Heart right ventricle (tissue), 16 donors: ENCODE data around the gene SMYD3. TPM values are rescaled to one million over a fixed set of nuclear protein-coding genes. Genes with fewer than 3 reads are reported as not detected.

Source experiments
- ATAC-seq, 8 donors: fragments of 200-7000 bp; cut with Tn5 transposase; one replicate each; pipeline ENCODE4 v1.9.1; 2020; ENCODE audit warnings: mild to moderate bottlenecking in 8 of 8, moderate library complexity in 8 of 8, moderate number of reproducible peaks in 1 of 8
- DNase-seq, 2 donors: peaks; one replicate each; pipeline ENCODE4 v3.0.0-alpha.2; 2020
- H3K27ac ChIP-seq, 10 donors: fragments of 200-600 bp; sonication (generic) in 2 of 10; one replicate each; pipeline versions ENCODE4 v1.5.0 to v1.8.0; 2020 to 2022; ENCODE audit warnings: mild to moderate bottlenecking in 3 of 10
- H3K27me3 ChIP-seq, 7 donors: fragments of 200-600 bp; one replicate each; pipeline ENCODE4 v1.8.0; 2021 to 2022; ENCODE audit warnings: mild to moderate bottlenecking in 2 of 7
- H3K36me3 ChIP-seq, 9 donors: fragments of 200-600 bp; sonication (generic) in 1 of 9; one replicate each; pipeline versions ENCODE4 v1.5.0 to v1.8.0; 2020 to 2022; ENCODE audit warnings: mild to moderate bottlenecking in 2 of 9
- H3K4me1 ChIP-seq, 9 donors: fragments of 200-600 bp; sonication (generic) in 1 of 9; one replicate each; pipeline versions ENCODE4 v1.5.0 to v1.8.0; 2020 to 2022; ENCODE audit warnings: mild to moderate bottlenecking in 4 of 9
- H3K4me3 ChIP-seq, 10 donors: fragments of 200-600 bp; sonication (generic) in 2 of 10; one replicate each; pipeline versions ENCODE4 v1.5.0 to v1.8.0; 2020 to 2022; ENCODE audit warnings: mild to moderate bottlenecking in 7 of 10, moderate library complexity in 2 of 10
- H3K9me3 ChIP-seq, 11 donors: fragments of 200-600 bp in 10 of 11; sonication (generic) in 2 of 11; one replicate each; pipeline versions ENCODE4 v1.5.0 to v1.8.0; 2013 to 2022; ENCODE audit warnings: mild to moderate bottlenecking in 2 of 11, control low read depth in 1 of 11, moderate library complexity in 1 of 11
- CTCF ChIP-seq, 9 donors: fragments of 200-600 bp; sonication (generic) in 2 of 9; IDR thresholded peaks; one replicate each; pipeline versions ENCODE4 v1.5.0 to v1.8.0; 2021 to 2022; ENCODE audit warnings: antibody characterized with exemption in 9 of 9, mild to moderate bottlenecking in 5 of 9, moderate library complexity in 1 of 9
- WGBS, 2 donors: extraction: QIAGEN DNeasy Blood & Tissue Kit; methylation state at CpG; one replicate each; pipeline ENCODE4 v1.1.7; 2013; ENCODE audit warnings: inconsistent platforms in 1 of 2; 5-methylcytosine and 5-hydroxymethylcytosine counted together
- intact Hi-C, 10 donors: fragments of 100-400 bp; cut with DNase I; formaldehyde crosslinking; loops; one replicate each; pipeline versions ENCODE4 v1.11.1 to v1.14.2; 2022
- polyA plus RNA-seq, 2 donors: library from polyadenylated mRNA; stranded (reverse); fragments of 200-250 nt; gene quantifications; one replicate each; pipeline ENCODE4 v1.2.3, GENCODE V29; 2013
- total RNA-seq, 10 donors: library from RNA; stranded (reverse); fragmentation: NEBNext Ultra II Directional in 3 of 10; extraction: Animal tissue kit (Norgen Biotek cat#: 25700) in 3 of 10; gene quantifications; one replicate each; pipeline versions ENCODE4 v1.2.1 to v1.2.4, GENCODE V29; 2021 to 2023
- donor health status: Arrhythmogenic right ventricular cardiomyopathy.
- donor health status: ischemic (EF 13 %, LVEDD 7.1; RV severe dilation, severe dysfunction).
- donor health status: healthy with polysubstance abuse.
- donor health status: DM: no; HTN: yes; CAD: no.
- donor health status: DM: no; HTN: no; CAD: no.
- donor health status: ischemic (EF 25% LVEDD 6.9; RV normal size, moderate dysfunction).
- donor health status: ischemic (EF 25% LVEDD 5.7; RV mildly dilated, moderate dysfunction).
- donor health status: healthy.
- donor health status: DM: yes; HTN: yes; CAD: no.
- donor health status: Ischemic cardiomyopathy.
- donor health status: ischemic (EF 35%, LVEDD 5.7; RV mildly dilated, moderate dysfunction).
- donor health status: nonischemic (EF 11% LVEDD 7.7; RV severe dilation, severe dysfunction).
- donor health status: DM: yes; HTN: yes; CAD: no.
- donor health status: PGD.
- donor health status: ischemic (EF 29% LVEDD 5.4; RV normal size, mild dysfunction).
- donor health status: nonischemic (EF 23%, LVEDD 6.1; RV moderate dilation, normal function).

The SMYD3 gene
- total and polyA plus RNA-seq, 12 donors: 5.9 to 13.9 (median 8.1) TPM

- no peak for TF ChIP-seq CTCF (IDR thresholded peaks at IDR 0.05)
- Histone ChIP-seq H3K27me3 (no peaks in the 10 kb centered on the region), H3K27ac (no peak overlapping the region), H3K9me3 (no peaks in the 10 kb centered on the region), H3K4me1 (peaks cover 0 to 7% (median 0%) of the 10 kb centered on the region in 9 donors), H3K36me3 (no peaks in the 10 kb centered on the region), H3K4me3 (no peak overlapping the region)
- intact Hi-C loops: no loop called here
- 86 to 97% methylated on average over 5 of the region's 5 CpGs for WGBS, 2 donors
- DNase-seq: no peak
- ATAC-seq: no peak
Measured at GRCh38 chr1:245803666-245804037, 703.4 kb downstream of the SMYD3 start.

DNA sequence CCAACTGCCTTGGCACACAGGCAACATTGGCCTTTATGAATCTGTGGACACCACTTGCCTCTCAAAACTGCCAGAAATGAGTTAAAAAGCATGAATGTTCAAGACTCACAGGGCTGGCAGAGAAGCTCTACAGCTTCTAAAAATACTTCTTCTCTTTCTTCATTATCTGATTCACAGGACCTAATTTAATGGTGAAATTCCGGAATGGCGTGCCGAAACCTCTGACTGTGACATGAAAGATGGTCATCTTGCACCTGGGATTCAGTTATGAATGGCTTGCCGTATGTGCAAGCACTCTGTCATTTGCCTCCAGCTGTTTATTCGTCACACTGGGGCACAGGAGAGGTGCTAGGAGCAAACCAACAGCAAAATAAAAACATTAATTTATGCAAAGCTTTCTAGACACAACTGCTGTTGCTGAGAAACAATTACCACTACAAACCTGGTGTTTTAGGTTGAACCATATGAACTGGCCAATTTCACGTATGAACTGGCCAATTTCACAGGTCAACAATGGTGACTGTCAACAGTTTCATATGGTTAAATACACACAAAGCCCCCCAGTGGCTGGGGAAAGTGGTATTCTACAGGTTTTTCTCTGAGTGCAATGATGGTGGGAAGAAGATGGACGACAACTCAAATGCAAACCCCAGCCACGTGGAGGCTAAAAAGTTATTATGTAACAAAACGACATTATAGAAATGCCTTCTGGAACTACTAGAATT is 704.0 kb downstream of the SMYD3 start:
- Histone ChIP-seq H3K9me3 (no peaks in the 10 kb centered on the region), H3K27me3 (no peaks in the 10 kb centered on the region), H3K27ac (no peak overlapping the region), H3K36me3 (no peaks in the 10 kb centered on the region), H3K4me3 (no peak overlapping the region), H3K4me1 (peaks cover 0 to 7% (median 0%) of the 10 kb centered on the region in 9 donors)
- ATAC-seq (no peak), DNase-seq (no peak)
- WGBS, 2 donors: 94% methylated on average over 9 of the region's 9 CpGs
- TF ChIP-seq CTCF (IDR thresholded peaks at IDR 0.05): no peak
- intact Hi-C loops: no loop called here

- Histone ChIP-seq H3K9me3 (no peaks in the 10 kb centered on the region), H3K36me3 (no peaks in the 10 kb centered on the region), H3K27ac (no peak overlapping the region), H3K4me1 (no peaks in the 10 kb centered on the region), H3K27me3 (no peaks in the 10 kb centered on the region), H3K4me3 (no peak overlapping the region)
- intact Hi-C loops: no loop called here
- TF ChIP-seq CTCF (IDR thresholded peaks at IDR 0.05): no peak
- ATAC-seq: no peak
- DNase-seq: no peak
- 92% methylated on average over 6 of the region's 6 CpGs for whole genome bisulfite sequencing, 2 donors
Measured at GRCh38 chr1:245800901-245801605, 706.0 kb downstream of the SMYD3 start.

- WGBS, 2 donors: 59 to 66% methylated on average over 5 of the region's 5 CpGs
- intact Hi-C loops: loop anchor here in 1 of 10 donors (10.0 kb wide), 1 partner anchor 644 kb away; the partner anchor contains the start of gene KIF26B
- no peak for DNase-seq
Measured at GRCh38 chr1:245798349-245798711, 708.7 kb downstream of the SMYD3 start.

More at GRCh38 chr1:245798349-245798711, 708.7 kb downstream of the SMYD3 start:
- Histone ChIP-seq H3K4me3 (no peak overlapping the region), H3K4me1 (no peaks in the 10 kb centered on the region), H3K9me3 (no peaks in the 10 kb centered on the region), H3K27me3 (no peaks in the 10 kb centered on the region), H3K36me3 (no peaks in the 10 kb centered on the region), H3K27ac (no peak overlapping the region)
- TF ChIP-seq CTCF (IDR thresholded peaks at IDR 0.05): no peak
- no peak for ATAC-seq
